HepG2 (cell line): Measurements from ENCODE around the gene MYO18A. TPM values are rescaled to one million over a fixed set of nuclear protein-coding genes. Genes with fewer than 3 reads are reported as not detected.

Experiments used
- ADNP ChIP-seq: sonication (generic); formaldehyde crosslinking; IDR thresholded peaks from 2 replicates; pipeline ENCODE4 v1.4.0; 2020; ENCODE audit warnings: missing genetic modification reagents
- FOXJ3 ChIP-seq: sonication (generic); formaldehyde crosslinking; IDR thresholded peaks from 2 replicates; pipeline ENCODE4 v1.4.0; 2020; ENCODE audit warnings: missing genetic modification reagents, mild to moderate bottlenecking, borderline replicate concordance
- JARID2 ChIP-seq: sonication (generic); formaldehyde crosslinking; IDR thresholded peaks from 2 replicates; pipeline ENCODE4 v1.8.1; 2023; ENCODE audit warnings: missing genetic modification reagents, inconsistent platforms; ENCODE audit not compliant: insufficient replicate concordance
- MTF2 ChIP-seq: sonication (generic); formaldehyde crosslinking; IDR thresholded peaks from 2 replicates; pipeline ENCODE4 v1.5.0; 2020; ENCODE audit warnings: missing genetic modification reagents, borderline replicate concordance
- SIX4 ChIP-seq: sonication (generic); formaldehyde crosslinking; IDR thresholded peaks from 2 replicates; pipeline ENCODE4 v1.4.0; 2020; ENCODE audit warnings: missing genetic modification reagents
- ZNF224 ChIP-seq: sonication (generic); formaldehyde crosslinking; IDR thresholded peaks from 2 replicates; pipeline ENCODE4 v1.5.0; 2020; ENCODE audit warnings: mild to moderate bottlenecking, missing genetic modification reagents
- ZNF430 ChIP-seq: sonication (generic); formaldehyde crosslinking; IDR thresholded peaks from 2 replicates; pipeline ENCODE4 v1.9.0; 2021; ENCODE audit warnings: mild to moderate bottlenecking, missing genetic modification reagents
- ZNF510 ChIP-seq: sonication (generic); formaldehyde crosslinking; IDR thresholded peaks from 2 replicates; pipeline ENCODE4 v1.4.0; 2020; ENCODE audit warnings: low read depth, mild to moderate bottlenecking, missing genetic modification reagents
- ZNF772 ChIP-seq: sonication (generic); formaldehyde crosslinking; IDR thresholded peaks from 2 replicates; pipeline ENCODE4 v1.5.0; 2020; ENCODE audit warnings: mild to moderate bottlenecking, missing genetic modification reagents
- polyA plus RNA-seq, 8 experiments: library from polyadenylated mRNA; depleted of rRNA in 3 of 8; stranded (reverse) in 7 of 8; unstranded in 1 of 8; fragments of >200 nt; fragmentation: Illumina TruSeq in 4 of 8; extraction: Trizol in 4 of 8; gene quantifications; 2 replicates each; pipeline versions ENCODE4 v1.2.1 to v1.2.3, GENCODE V29; 2011 to 2016; ENCODE audit warnings: low read depth in 4 of 8, missing spikeins in 1 of 8, mixed read lengths in 1 of 8; ENCODE audit not compliant: insufficient read depth in 1 of 8
- total RNA-seq, 5 experiments: library from RNA; depleted of rRNA; stranded (reverse); fragments of >200 nt; fragmentation: Illumina TruSeq; extraction: Trizol; gene quantifications; 2 replicates each; pipeline ENCODE4 v1.2.3, GENCODE V29; 2016; ENCODE audit warnings: low read depth in 1 of 5
- TF ChIP-seq, protein P1 (sequence below): sonication (generic); formaldehyde crosslinking; IDR thresholded peaks from 2 replicates; pipeline ENCODE4 v1.5.1; 2020; ENCODE audit warnings: mild to moderate bottlenecking, missing genetic modification reagents, moderate library complexity
- TF ChIP-seq, protein P2 (sequence below): IDR thresholded peaks from 2 replicates; pipeline ENCODE4 v1.6.1; 2018; ENCODE audit warnings: missing genetic modification reagents, mild to moderate bottlenecking, missing compliant biosample characterization
- TF ChIP-seq, protein P3 (sequence below): IDR thresholded peaks from 2 replicates; pipeline ENCODE4 v1.6.1; 2016
- TF ChIP-seq, protein P4 (sequence below): sonication (generic); formaldehyde crosslinking; IDR thresholded peaks from 2 replicates; pipeline ENCODE4 v1.4.0; 2020; ENCODE audit warnings: mild to moderate bottlenecking, missing genetic modification reagents
- TF ChIP-seq, protein P5 (sequence below): sonication (generic); formaldehyde crosslinking; IDR thresholded peaks from 2 replicates; pipeline ENCODE4 v1.9.0; 2021; ENCODE audit warnings: missing genetic modification reagents, borderline replicate concordance
- TF ChIP-seq, protein P6 (sequence below): sonication (generic); formaldehyde crosslinking; IDR thresholded peaks from 2 replicates; pipeline ENCODE4 v1.5.0; 2020; ENCODE audit warnings: mild to moderate bottlenecking, missing genetic modification reagents

Gene MYO18A
- total and polyA plus RNA-seq, 2 of the 13 experiments (the other 11 are each of a cell fraction or from before 2014, with no cell fraction given), result 16.8 to 24.8 TPM

DNA sequence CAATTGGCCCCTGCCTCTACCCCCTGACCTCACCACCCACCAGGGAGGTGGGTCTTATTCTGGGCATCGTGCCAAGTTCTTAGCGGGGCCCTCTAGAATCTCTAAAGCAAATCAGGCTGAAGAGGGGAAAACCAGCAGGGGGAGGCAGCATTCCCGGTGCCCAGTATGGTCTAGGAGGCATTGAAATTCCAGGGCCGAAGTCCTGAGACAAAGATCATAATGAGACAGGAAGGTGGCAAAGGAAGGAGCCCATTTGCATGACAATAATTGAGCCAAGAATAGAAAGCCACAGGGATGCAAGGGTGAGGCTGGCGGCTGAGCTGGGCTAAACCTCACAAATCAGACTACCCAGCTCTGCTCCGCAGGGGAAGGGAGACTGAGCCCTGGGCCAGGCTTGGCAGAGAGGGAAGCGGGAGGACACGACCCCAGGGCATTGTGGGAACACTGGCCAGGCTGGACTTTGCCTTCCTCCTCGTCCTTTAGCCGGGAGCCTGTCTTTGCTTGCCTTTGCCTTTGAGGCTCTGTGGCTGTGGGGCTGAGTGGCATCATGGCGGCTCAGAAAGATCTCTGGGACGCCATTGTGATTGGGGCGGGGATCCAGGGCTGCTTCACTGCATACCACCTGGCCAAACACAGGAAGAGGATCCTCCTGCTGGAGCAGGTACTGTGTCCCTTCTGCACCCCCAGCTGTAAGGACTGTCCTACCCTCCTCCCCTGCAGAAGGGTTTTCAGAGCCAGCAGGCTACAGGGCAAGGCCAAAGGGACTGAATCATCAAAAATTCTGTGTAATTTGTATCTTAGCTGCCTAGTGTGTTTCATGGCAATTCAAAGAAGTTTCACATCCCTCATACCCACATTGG is 137.3 kb downstream of the MYO18A start, which contains the start of gene PIPOX (continued):
- TF ChIP-seq, protein P1, sequence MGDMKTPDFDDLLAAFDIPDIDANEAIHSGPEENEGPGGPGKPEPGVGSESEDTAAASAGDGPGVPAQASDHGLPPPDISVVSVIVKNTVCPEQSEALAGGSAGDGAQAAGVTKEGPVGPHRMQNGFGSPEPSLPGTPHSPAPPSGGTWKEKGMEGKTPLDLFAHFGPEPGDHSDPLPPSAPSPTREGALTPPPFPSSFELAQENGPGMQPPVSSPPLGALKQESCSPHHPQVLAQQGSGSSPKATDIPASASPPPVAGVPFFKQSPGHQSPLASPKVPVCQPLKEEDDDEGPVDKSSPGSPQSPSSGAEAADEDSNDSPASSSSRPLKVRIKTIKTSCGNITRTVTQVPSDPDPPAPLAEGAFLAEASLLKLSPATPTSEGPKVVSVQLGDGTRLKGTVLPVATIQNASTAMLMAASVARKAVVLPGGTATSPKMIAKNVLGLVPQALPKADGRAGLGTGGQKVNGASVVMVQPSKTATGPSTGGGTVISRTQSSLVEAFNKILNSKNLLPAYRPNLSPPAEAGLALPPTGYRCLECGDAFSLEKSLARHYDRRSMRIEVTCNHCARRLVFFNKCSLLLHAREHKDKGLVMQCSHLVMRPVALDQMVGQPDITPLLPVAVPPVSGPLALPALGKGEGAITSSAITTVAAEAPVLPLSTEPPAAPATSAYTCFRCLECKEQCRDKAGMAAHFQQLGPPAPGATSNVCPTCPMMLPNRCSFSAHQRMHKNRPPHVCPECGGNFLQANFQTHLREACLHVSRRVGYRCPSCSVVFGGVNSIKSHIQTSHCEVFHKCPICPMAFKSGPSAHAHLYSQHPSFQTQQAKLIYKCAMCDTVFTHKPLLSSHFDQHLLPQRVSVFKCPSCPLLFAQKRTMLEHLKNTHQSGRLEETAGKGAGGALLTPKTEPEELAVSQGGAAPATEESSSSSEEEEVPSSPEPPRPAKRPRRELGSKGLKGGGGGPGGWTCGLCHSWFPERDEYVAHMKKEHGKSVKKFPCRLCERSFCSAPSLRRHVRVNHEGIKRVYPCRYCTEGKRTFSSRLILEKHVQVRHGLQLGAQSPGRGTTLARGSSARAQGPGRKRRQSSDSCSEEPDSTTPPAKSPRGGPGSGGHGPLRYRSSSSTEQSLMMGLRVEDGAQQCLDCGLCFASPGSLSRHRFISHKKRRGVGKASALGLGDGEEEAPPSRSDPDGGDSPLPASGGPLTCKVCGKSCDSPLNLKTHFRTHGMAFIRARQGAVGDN, result peak; percentile 99
- TF ChIP-seq, protein P2, sequence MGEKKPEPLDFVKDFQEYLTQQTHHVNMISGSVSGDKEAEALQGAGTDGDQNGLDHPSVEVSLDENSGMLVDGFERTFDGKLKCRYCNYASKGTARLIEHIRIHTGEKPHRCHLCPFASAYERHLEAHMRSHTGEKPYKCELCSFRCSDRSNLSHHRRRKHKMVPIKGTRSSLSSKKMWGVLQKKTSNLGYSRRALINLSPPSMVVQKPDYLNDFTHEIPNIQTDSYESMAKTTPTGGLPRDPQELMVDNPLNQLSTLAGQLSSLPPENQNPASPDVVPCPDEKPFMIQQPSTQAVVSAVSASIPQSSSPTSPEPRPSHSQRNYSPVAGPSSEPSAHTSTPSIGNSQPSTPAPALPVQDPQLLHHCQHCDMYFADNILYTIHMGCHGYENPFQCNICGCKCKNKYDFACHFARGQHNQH (CRISPR knock-in tag), result 0 out of 2 replicates have a peak, but pooled peaks have one; percentile 46
- TF ChIP-seq, protein P3, sequence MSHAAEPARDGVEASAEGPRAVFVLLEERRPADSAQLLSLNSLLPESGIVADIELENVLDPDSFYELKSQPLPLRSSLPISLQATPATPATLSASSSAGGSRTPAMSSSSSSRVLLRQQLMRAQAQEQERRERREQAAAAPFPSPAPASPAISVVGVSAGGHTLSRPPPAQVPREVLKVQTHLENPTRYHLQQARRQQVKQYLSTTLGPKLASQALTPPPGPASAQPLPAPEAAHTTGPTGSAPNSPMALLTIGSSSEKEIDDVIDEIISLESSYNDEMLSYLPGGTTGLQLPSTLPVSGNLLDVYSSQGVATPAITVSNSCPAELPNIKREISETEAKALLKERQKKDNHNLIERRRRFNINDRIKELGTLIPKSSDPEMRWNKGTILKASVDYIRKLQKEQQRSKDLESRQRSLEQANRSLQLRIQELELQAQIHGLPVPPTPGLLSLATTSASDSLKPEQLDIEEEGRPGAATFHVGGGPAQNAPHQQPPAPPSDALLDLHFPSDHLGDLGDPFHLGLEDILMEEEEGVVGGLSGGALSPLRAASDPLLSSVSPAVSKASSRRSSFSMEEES, result no peak; the same call in none of the 2 replicates
- TF ChIP-seq SIX4, result no peak; the same call in 1 of the 2 replicates
- TF ChIP-seq, protein P4, sequence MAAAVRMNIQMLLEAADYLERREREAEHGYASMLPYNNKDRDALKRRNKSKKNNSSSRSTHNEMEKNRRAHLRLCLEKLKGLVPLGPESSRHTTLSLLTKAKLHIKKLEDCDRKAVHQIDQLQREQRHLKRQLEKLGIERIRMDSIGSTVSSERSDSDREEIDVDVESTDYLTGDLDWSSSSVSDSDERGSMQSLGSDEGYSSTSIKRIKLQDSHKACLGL (CRISPR knock-in tag), result no peak
- no peak for TF ChIP-seq ZNF224 (CRISPR knock-in tag)
- TF ChIP-seq MTF2 (CRISPR knock-in tag), result no peak
- TF ChIP-seq, protein P5, sequence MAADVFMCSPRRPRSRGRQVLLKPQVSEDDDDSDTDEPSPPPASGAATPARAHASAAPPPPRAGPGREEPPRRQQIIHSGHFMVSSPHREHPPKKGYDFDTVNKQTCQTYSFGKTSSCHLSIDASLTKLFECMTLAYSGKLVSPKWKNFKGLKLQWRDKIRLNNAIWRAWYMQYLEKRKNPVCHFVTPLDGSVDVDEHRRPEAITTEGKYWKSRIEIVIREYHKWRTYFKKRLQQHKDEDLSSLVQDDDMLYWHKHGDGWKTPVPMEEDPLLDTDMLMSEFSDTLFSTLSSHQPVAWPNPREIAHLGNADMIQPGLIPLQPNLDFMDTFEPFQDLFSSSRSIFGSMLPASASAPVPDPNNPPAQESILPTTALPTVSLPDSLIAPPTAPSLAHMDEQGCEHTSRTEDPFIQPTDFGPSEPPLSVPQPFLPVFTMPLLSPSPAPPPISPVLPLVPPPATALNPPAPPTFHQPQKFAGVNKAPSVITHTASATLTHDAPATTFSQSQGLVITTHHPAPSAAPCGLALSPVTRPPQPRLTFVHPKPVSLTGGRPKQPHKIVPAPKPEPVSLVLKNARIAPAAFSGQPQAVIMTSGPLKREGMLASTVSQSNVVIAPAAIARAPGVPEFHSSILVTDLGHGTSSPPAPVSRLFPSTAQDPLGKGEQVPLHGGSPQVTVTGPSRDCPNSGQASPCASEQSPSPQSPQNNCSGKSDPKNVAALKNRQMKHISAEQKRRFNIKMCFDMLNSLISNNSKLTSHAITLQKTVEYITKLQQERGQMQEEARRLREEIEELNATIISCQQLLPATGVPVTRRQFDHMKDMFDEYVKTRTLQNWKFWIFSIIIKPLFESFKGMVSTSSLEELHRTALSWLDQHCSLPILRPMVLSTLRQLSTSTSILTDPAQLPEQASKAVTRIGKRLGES (CRISPR knock-in tag), result no peak
- no peak for TF ChIP-seq JARID2 (CRISPR knock-in tag)
- TF ChIP-seq ZNF510 (CRISPR knock-in tag), result no peak
- TF ChIP-seq ZNF772, result peak; percentile 91
- TF ChIP-seq ADNP (CRISPR knock-in tag), result no peak
- TF ChIP-seq, protein P6, sequence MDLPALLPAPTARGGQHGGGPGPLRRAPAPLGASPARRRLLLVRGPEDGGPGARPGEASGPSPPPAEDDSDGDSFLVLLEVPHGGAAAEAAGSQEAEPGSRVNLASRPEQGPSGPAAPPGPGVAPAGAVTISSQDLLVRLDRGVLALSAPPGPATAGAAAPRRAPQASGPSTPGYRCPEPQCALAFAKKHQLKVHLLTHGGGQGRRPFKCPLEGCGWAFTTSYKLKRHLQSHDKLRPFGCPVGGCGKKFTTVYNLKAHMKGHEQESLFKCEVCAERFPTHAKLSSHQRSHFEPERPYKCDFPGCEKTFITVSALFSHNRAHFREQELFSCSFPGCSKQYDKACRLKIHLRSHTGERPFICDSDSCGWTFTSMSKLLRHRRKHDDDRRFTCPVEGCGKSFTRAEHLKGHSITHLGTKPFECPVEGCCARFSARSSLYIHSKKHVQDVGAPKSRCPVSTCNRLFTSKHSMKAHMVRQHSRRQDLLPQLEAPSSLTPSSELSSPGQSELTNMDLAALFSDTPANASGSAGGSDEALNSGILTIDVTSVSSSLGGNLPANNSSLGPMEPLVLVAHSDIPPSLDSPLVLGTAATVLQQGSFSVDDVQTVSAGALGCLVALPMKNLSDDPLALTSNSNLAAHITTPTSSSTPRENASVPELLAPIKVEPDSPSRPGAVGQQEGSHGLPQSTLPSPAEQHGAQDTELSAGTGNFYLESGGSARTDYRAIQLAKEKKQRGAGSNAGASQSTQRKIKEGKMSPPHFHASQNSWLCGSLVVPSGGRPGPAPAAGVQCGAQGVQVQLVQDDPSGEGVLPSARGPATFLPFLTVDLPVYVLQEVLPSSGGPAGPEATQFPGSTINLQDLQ (CRISPR knock-in tag), result no peak
- TF ChIP-seq FOXJ3 (CRISPR knock-in tag), result no peak
- TF ChIP-seq ZNF430 (CRISPR knock-in tag), result peak; percentile 94
